Gastrocnemius medialis (tissue), 4 donors: ENCODE data around the gene SHC3. TPM values are rescaled to one million over a fixed set of nuclear protein-coding genes. Genes with fewer than 3 reads are reported as not detected.

Experiments
- ATAC-seq, 2 donors: fragments of 150-250 bp; one replicate each; pipeline ENCODE4 v1.9.1; 2016
- DNase-seq, 2 donors: peaks; one replicate each; pipeline ENCODE4 v3.0.0-alpha.2; 2019
- H3K27ac ChIP-seq, 4 donors: fragments of 200-600 bp; sonication (generic); 1 replicate in 1 of 4; 2 replicates in 3 of 4; pipeline ENCODE4 v1.5.1; 2016 to 2018; ENCODE audit warnings: mild to moderate bottlenecking in 2 of 4, moderate library complexity in 1 of 4
- H3K27me3 ChIP-seq, 3 donors: fragments of 200-600 bp; sonication (generic) in 2 of 3; 1 replicate in 1 of 3; 2 replicates in 2 of 3; pipeline versions ENCODE4 v1.5.1 to v1.6.0; 2016 to 2019; ENCODE audit warnings: mild to moderate bottlenecking in 1 of 3, moderate library complexity in 1 of 3
- H3K36me3 ChIP-seq, 2 donors: fragments of 200-600 bp; sonication (generic) in 1 of 2; one replicate each; pipeline ENCODE4 v1.5.1; 2017 to 2018
- H3K4me1 ChIP-seq, 2 donors: fragments of 200-600 bp; sonication (generic) in 1 of 2; one replicate each; pipeline ENCODE4 v1.5.1; 2016 to 2017; ENCODE audit warnings: mild to moderate bottlenecking in 2 of 2
- H3K4me3 ChIP-seq, 4 donors: fragments of 200-600 bp; sonication (generic) in 3 of 4; 1 replicate in 1 of 4; 2 replicates in 3 of 4; pipeline ENCODE4 v1.5.1; 2016 to 2019; ENCODE audit warnings: mild to moderate bottlenecking in 2 of 4
- H3K9me3 ChIP-seq, 3 donors: fragments of 200-600 bp; sonication (generic) in 2 of 3; 1 replicate in 1 of 3; 2 replicates in 2 of 3; pipeline ENCODE4 v1.5.1; 2016 to 2019
- CTCF ChIP-seq, 5 experiments: fragments of 450-650 bp in 3 of 5; fragments of 200-600 bp in 2 of 5; sonication (generic) in 2 of 5; IDR thresholded peaks in 4 of 5; conservative IDR thresholded peaks in 1 of 5; 1 replicate in 4 of 5; 2 replicates in 1 of 5; pipeline ENCODE4 v1.5.1; 2016 to 2019; ENCODE audit warnings: antibody characterized with exemption in 5 of 5, mild to moderate bottlenecking in 3 of 5, moderate library complexity in 3 of 5
- POLR2A ChIP-seq, 2 donors: fragments of 450-650 bp; IDR thresholded peaks; one replicate each; pipeline ENCODE4 v1.6.1; 2017; ENCODE audit warnings: antibody characterized with exemption in 2 of 2, mild to moderate bottlenecking in 2 of 2, moderate library complexity in 2 of 2
- in situ Hi-C, 4 donors: fragments of 200-750 bp; cut with MboI; loops; one replicate each; pipeline versions ENCODE4 v1.15.0 to v1.8.0; 2017; ENCODE audit warnings: low sequenced_read_pairs in 4 of 4
- intact Hi-C: fragments of 100-400 bp; cut with DNase I; formaldehyde crosslinking; loops from one replicate; pipeline ENCODE4 v1.15.1; 2023; ENCODE audit warnings: low total_unique reads
- total RNA-seq, 4 donors: library from RNA; depleted of rRNA; stranded (reverse); fragments of >200 nt; gene quantifications; one replicate each; pipeline versions ENCODE4 v1.1.0 to v1.2.3, GENCODE V29; 2016

Gene SHC3
- total RNA-seq, 4 donors from 2014 or later: 0.09 to 0.29 (median 0.15) TPM; not detected in 1

GRCh38 chr9:89046832-89047231 is 131.8 kb downstream of the SHC3 start:
- H3K36me3 ChIP-seq: no peaks in the 10 kb centered on the region
- no peaks in the 10 kb centered on the region for H3K9me3 ChIP-seq
- intact Hi-C loops: no loop called here
- DNase-seq (no peak), ATAC-seq (no peak)
- no peaks in the 10 kb centered on the region for H3K27me3 ChIP-seq
- TF ChIP-seq CTCF (IDR thresholded peaks at IDR 0.05 in 4 of 5, conservative IDR thresholded peaks at IDR 0.05 in 1 of 5): no peak
- no peak for TF ChIP-seq POLR2A (IDR thresholded peaks at IDR 0.05)
- no peak overlapping the region for H3K27ac ChIP-seq
- no peaks in the 10 kb centered on the region for H3K4me1 ChIP-seq
- in situ Hi-C loops: no loop called here
- H3K4me3 ChIP-seq: no peak overlapping the region

GRCh38 chr9:89044881-89045280 is 133.7 kb downstream of the SHC3 start:
- in situ Hi-C loops (no loop called here), intact Hi-C loops (no loop called here)
- Histone ChIP-seq H3K27ac (no peak overlapping the region), H3K36me3 (no peaks in the 10 kb centered on the region), H3K4me1 (no peaks in the 10 kb centered on the region), H3K4me3 (no peak overlapping the region), H3K27me3 (no peaks in the 10 kb centered on the region), H3K9me3 (no peaks in the 10 kb centered on the region)
- TF ChIP-seq POLR2A (IDR thresholded peaks at IDR 0.05): no peak
- no peak for TF ChIP-seq CTCF (IDR thresholded peaks at IDR 0.05 in 4 of 5, conservative IDR thresholded peaks at IDR 0.05 in 1 of 5)
- ATAC-seq (no peak), DNase-seq (no peak)

GRCh38 chr9:89044104-89044503 is 134.5 kb downstream of the SHC3 start:
- Histone ChIP-seq H3K27ac (no peak overlapping the region), H3K36me3 (no peaks in the 10 kb centered on the region), H3K4me3 (no peak overlapping the region), H3K9me3 (no peaks in the 10 kb centered on the region), H3K4me1 (no peaks in the 10 kb centered on the region), H3K27me3 (no peaks in the 10 kb centered on the region)
- no peak for ATAC-seq
- intact Hi-C loops: no loop called here
- no peak for TF ChIP-seq POLR2A (IDR thresholded peaks at IDR 0.05)
- no peak for TF ChIP-seq CTCF (IDR thresholded peaks at IDR 0.05 in 4 of 5, conservative IDR thresholded peaks at IDR 0.05 in 1 of 5)
- no peak for DNase-seq
- in situ Hi-C loops: no loop called here

GRCh38 chr9:89042984-89043383 is 135.6 kb downstream of the SHC3 start:
- ATAC-seq: no peak
- H3K4me3 ChIP-seq: no peak overlapping the region

More at GRCh38 chr9:89042984-89043383, 135.6 kb downstream of the SHC3 start:
- DNase-seq: no peak
- in situ Hi-C loops: no loop called here
- TF ChIP-seq POLR2A (IDR thresholded peaks at IDR 0.05) (no peak), CTCF (IDR thresholded peaks at IDR 0.05 in 4 of 5, conservative IDR thresholded peaks at IDR 0.05 in 1 of 5) (no peak)
- H3K9me3 ChIP-seq: no peaks in the 10 kb centered on the region
- no peaks in the 10 kb centered on the region for H3K4me1 ChIP-seq
- intact Hi-C loops: no loop called here
- no peaks in the 10 kb centered on the region for H3K36me3 ChIP-seq
- no peaks in the 10 kb centered on the region for H3K27me3 ChIP-seq
- no peak overlapping the region for H3K27ac ChIP-seq
